HepG2 (cell line): ENCODE measurements around the gene SYCP2L. TPM values are rescaled to one million over a fixed set of nuclear protein-coding genes. Genes with fewer than 3 reads are reported as not detected.

ENCODE experiments used
- CHD2 ChIP-seq: IDR thresholded peaks from 2 replicates; pipeline ENCODE4 v1.6.1; 2011; ENCODE audit warnings: low read depth, low read length, improper control_type of control experiment
- FOXK1 ChIP-seq: sonication (generic); formaldehyde crosslinking; IDR thresholded peaks from 2 replicates; pipeline ENCODE4 v1.4.0; 2020; ENCODE audit warnings: low read depth, missing genetic modification reagents, borderline replicate concordance
- GTF3A ChIP-seq: sonication (generic); formaldehyde crosslinking; conservative IDR thresholded peaks from 2 replicates; pipeline ENCODE4 v1.4.0; 2020; ENCODE audit warnings: mild to moderate bottlenecking, missing genetic modification reagents
- JARID2 ChIP-seq: sonication (generic); formaldehyde crosslinking; IDR thresholded peaks from 2 replicates; pipeline ENCODE4 v1.8.1; 2023; ENCODE audit warnings: missing genetic modification reagents, inconsistent platforms; ENCODE audit not compliant: insufficient replicate concordance
- KDM1A ChIP-seq: IDR thresholded peaks from 2 replicates; pipeline ENCODE4 v1.6.1; 2016; ENCODE audit warnings: missing compliant biosample characterization
- NPAS2 ChIP-seq: sonication (generic); formaldehyde crosslinking; IDR thresholded peaks from 2 replicates; pipeline ENCODE4 v1.8.0; 2022; ENCODE audit warnings: mild to moderate bottlenecking, missing genetic modification reagents, borderline replicate concordance
- TFAP4 ChIP-seq: sonication (generic); IDR thresholded peaks from 2 replicates; pipeline ENCODE4 v1.6.1; 2016; ENCODE audit warnings: low read depth, borderline replicate concordance
- THAP9 ChIP-seq: sonication (generic); formaldehyde crosslinking; IDR thresholded peaks from 2 replicates; pipeline ENCODE4; 2020; ENCODE audit warnings: missing genetic modification reagents, mild to moderate bottlenecking, borderline replicate concordance
- ZMYM4 ChIP-seq: sonication (generic); formaldehyde crosslinking; IDR thresholded peaks from 2 replicates; pipeline ENCODE4 v1.8.1; 2023; ENCODE audit warnings: mild to moderate bottlenecking, missing genetic modification reagents
- ZNF17 ChIP-seq: sonication (generic); formaldehyde crosslinking; IDR thresholded peaks from 2 replicates; pipeline ENCODE4 v1.5.0; 2020; ENCODE audit warnings: mild to moderate bottlenecking, missing genetic modification reagents
- ZNF18 ChIP-seq: sonication (generic); formaldehyde crosslinking; IDR thresholded peaks from 2 replicates; pipeline ENCODE4 v1.8.0; 2022; ENCODE audit warnings: mild to moderate bottlenecking, missing genetic modification reagents; ENCODE audit not compliant: insufficient replicate concordance
- ZNF281 ChIP-seq: sonication (generic); formaldehyde crosslinking; IDR thresholded peaks from 2 replicates; pipeline ENCODE4 v1.4.0; 2020; ENCODE audit warnings: missing genetic modification reagents, borderline replicate concordance
- ZNF326 ChIP-seq: sonication (generic); formaldehyde crosslinking; IDR thresholded peaks from 2 replicates; pipeline ENCODE4 v1.4.0; 2020; ENCODE audit warnings: missing genetic modification reagents, borderline replicate concordance
- ZNF552 ChIP-seq: sonication (generic); formaldehyde crosslinking; IDR thresholded peaks from 2 replicates; pipeline ENCODE4 v1.9.0; 2022; ENCODE audit warnings: missing genetic modification reagents, mild to moderate bottlenecking, borderline replicate concordance
- ZSCAN12 ChIP-seq: sonication (generic); formaldehyde crosslinking; IDR thresholded peaks from 2 replicates; pipeline ENCODE4 v1.9.0; 2021; ENCODE audit warnings: mild to moderate bottlenecking, missing genetic modification reagents
- ZSCAN21 ChIP-seq: sonication (generic); formaldehyde crosslinking; IDR thresholded peaks from 2 replicates; pipeline ENCODE4 v1.8.0; 2022; ENCODE audit warnings: mild to moderate bottlenecking, missing genetic modification reagents, moderate library complexity, borderline replicate concordance
- polyA plus RNA-seq, 8 experiments: library from polyadenylated mRNA; depleted of rRNA in 3 of 8; stranded (reverse) in 7 of 8; unstranded in 1 of 8; fragments of >200 nt; fragmentation: Illumina TruSeq in 4 of 8; extraction: Trizol in 4 of 8; gene quantifications; 2 replicates each; pipeline versions ENCODE4 v1.2.1 to v1.2.3, GENCODE V29; 2011 to 2016; ENCODE audit warnings: low read depth in 4 of 8, missing spikeins in 1 of 8, mixed read lengths in 1 of 8; ENCODE audit not compliant: insufficient read depth in 1 of 8
- total RNA-seq, 5 experiments: library from RNA; depleted of rRNA; stranded (reverse); fragments of >200 nt; fragmentation: Illumina TruSeq; extraction: Trizol; gene quantifications; 2 replicates each; pipeline ENCODE4 v1.2.3, GENCODE V29; 2016; ENCODE audit warnings: low read depth in 1 of 5

The SYCP2L gene
- total and polyA plus RNA-seq, 2 of the 13 experiments (the other 11 are each of a cell fraction or from before 2014, with no cell fraction given): 0.22 to 0.54 TPM

- TF ChIP-seq ZNF18 (CRISPR knock-in tag): no peak
- TF ChIP-seq TFAP4: peak; percentile 52; the same call in 1 of the 2 replicates
- no peak for TF ChIP-seq ZNF281
- no peak for TF ChIP-seq CHD2
- TF ChIP-seq NPAS2: no peak
- peak; percentile 23; the same call in 1 of the 2 replicates for TF ChIP-seq ZMYM4 (CRISPR knock-in tag)
- no peak for TF ChIP-seq ZNF326 (CRISPR knock-in tag)
- no peak for TF ChIP-seq ZNF17 (CRISPR knock-in tag)
- no peak for TF ChIP-seq ZNF552
- TF ChIP-seq THAP9 (CRISPR knock-in tag): peak; percentile 75
- TF ChIP-seq JARID2 (CRISPR knock-in tag): peak; percentile 25
- TF ChIP-seq ZSCAN12 (CRISPR knock-in tag): no peak
- TF ChIP-seq FOXK1 (CRISPR knock-in tag): peak; percentile 48; the same call in 1 of the 2 replicates
- TF ChIP-seq ZSCAN21: 0 out of 2 replicates have a peak, but pooled peaks have one; percentile 34
- no peak for TF ChIP-seq KDM1A (CRISPR knock-in tag)
- TF ChIP-seq GTF3A (CRISPR knock-in tag): peak; percentile 63; the same call in 1 of the 2 replicates
These were observed 48.7 kb upstream of the SYCP2L start, which contains the start of gene MAK (continued) for GRCh38 chr6:10837995-10838793.
